ENCODE measurements around the gene CCL5.

GRCh38 chr17:35842239-35842638 lies 37.9 kb downstream of the CCL5 start:
- TF ChIP-seq CTCF (IDR thresholded peaks at IDR 0.05; ENCODE audit: insufficient read depth, low read length) = no peak
- TF ChIP-seq POLR2AphosphoS5 (IDR thresholded peaks at IDR 0.05; ENCODE audit: low read depth) = no peak
- no peak for TF ChIP-seq SPI1 (IDR thresholded peaks at IDR 0.05; ENCODE audit: borderline replicate concordance, low read depth)
- no peak for TF ChIP-seq REST (IDR thresholded peaks at IDR 0.05; ENCODE audit: insufficient replicate concordance, low read depth)
- no peak for TF ChIP-seq GABPA (IDR thresholded peaks at IDR 0.05; ENCODE audit: low read depth)
